Measurements from ENCODE around the gene ACOX1. TPM values are rescaled to one million over a fixed set of nuclear protein-coding genes. Genes with fewer than 3 reads are reported as not detected.

Gene ACOX1
- total RNA-seq, 4 donors from 2014 or later, result 37.0 to 254 (median 212) TPM

DNA sequence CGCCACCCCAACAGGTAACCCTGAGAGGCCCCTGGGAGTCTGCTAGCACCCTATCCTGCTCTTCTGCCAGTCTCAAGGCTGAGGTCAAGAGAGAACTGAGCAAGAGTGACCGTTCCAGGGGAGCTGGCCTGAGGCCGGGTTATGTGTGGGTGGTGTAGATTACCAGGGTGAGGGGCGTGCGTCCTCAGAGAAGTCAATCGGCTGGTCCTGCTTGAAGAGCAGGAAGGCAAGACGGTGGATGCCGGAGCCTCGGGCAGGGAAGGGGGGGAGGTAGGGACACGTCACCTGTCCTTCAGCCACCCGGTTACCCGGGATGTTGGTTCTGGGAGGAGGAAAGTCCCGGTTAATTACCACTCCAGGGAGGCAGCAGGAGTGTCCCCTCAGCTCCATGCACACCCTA is 79.6 kb downstream of the ACOX1 start:
- DNase-seq, result no peak
- WGBS, 2 donors (ENCODE audit: low coverage in 1 of 2), result 90 to 98% methylated on average over 5 to 13 of the region's 13 CpGs
- intact Hi-C loops (cut with DNase I; ENCODE audit: low total_unique reads), result no loop called here
- Histone ChIP-seq H3K27ac (no peak overlapping the region), H3K4me1 (peaks cover 28 to 36% (median 32%) of the 10 kb centered on the region in 4 donors), H3K4me3 (no peak overlapping the region), H3K27me3 (no peaks in the 10 kb centered on the region), H3K9me3 (no peaks in the 10 kb centered on the region), H3K36me3 (peaks cover 0 to 28% (median 2%) of the 10 kb centered on the region in 4 donors)
- TF ChIP-seq EP300 (IDR thresholded peaks at IDR 0.05; ENCODE audit: low read depth) (no peak), POLR2AphosphoS5 (IDR thresholded peaks at IDR 0.05) (no peak), POLR2A (IDR thresholded peaks at IDR 0.05) (no peak)
- TF ChIP-seq, protein P1, sequence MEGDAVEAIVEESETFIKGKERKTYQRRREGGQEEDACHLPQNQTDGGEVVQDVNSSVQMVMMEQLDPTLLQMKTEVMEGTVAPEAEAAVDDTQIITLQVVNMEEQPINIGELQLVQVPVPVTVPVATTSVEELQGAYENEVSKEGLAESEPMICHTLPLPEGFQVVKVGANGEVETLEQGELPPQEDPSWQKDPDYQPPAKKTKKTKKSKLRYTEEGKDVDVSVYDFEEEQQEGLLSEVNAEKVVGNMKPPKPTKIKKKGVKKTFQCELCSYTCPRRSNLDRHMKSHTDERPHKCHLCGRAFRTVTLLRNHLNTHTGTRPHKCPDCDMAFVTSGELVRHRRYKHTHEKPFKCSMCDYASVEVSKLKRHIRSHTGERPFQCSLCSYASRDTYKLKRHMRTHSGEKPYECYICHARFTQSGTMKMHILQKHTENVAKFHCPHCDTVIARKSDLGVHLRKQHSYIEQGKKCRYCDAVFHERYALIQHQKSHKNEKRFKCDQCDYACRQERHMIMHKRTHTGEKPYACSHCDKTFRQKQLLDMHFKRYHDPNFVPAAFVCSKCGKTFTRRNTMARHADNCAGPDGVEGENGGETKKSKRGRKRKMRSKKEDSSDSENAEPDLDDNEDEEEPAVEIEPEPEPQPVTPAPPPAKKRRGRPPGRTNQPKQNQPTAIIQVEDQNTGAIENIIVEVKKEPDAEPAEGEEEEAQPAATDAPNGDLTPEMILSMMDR (IDR thresholded peaks at IDR 0.05), result no peak
- in situ Hi-C loops (cut with MboI; ENCODE audit: low pct_ligation_motif_present in 1 of 4, low pct_unique_long_range_greater_than_20kb in 1 of 4, low sequenced_read_pairs in 3 of 4), result loop anchor here in 1 of 4 donors (25.0 kb wide), 1 partner anchor 137 kb away; the partner anchor contains the start of gene GALK1

DNA sequence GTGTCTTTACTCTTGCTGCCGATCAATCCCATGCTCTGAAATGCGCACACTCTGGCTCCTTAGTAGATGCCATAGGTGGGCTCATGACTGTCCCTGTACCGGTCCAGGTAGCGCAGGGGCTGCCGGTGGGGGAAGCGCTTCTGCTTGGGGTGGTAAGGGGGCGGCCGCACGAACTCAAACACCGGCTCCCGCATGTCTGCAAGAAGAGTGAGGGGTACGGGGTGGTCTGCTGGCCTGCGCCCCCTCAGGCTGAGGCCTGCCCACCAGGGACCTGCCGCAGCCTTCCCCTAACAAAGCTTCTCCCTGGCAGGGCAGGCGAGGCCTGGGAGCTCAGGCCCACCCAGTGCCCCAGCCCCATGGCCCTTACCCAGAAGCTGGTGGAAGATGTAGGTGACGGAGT is 80.2 kb downstream of the ACOX1 start:
- intact Hi-C loops (cut with DNase I; ENCODE audit: low total_unique reads), result no loop called here

DNA sequence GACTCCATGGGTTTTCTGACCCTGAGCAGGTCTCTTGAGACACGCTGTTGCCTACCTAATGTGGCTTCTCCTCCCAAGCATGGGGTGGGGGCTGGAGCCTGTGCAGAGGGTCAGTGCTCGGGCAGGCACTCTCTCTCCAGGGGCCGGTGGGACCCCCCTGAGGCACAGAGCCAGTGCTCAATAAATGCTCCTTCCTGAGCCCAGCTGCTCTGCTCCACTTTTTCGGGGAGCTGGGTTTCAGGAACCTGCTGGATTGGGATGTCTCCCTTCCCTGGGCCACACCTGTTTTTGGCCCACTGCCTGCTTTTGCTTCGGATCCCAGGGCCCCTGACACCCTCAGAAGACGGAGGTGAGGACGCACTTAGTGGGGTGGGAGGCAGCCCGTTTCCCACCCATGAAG is 80.9 kb downstream of the ACOX1 start:
- intact Hi-C loops (cut with DNase I; ENCODE audit: low total_unique reads) (no loop called here), in situ Hi-C loops (cut with MboI; ENCODE audit: low pct_ligation_motif_present in 1 of 4, low pct_unique_long_range_greater_than_20kb in 1 of 4, low sequenced_read_pairs in 3 of 4) (loop anchor here in 1 of 4 donors (25.0 kb wide), 1 partner anchor 136 kb away; the partner anchor contains the start of gene GALK1)
- peaks cover 0 to 28% (median 2%) of the 10 kb centered on the region in 4 donors for H3K36me3 ChIP-seq
- no peak for DNase-seq
- H3K27me3 ChIP-seq, result no peaks in the 10 kb centered on the region
- TF ChIP-seq EP300 (IDR thresholded peaks at IDR 0.05; ENCODE audit: low read depth) (no peak), POLR2A (IDR thresholded peaks at IDR 0.05) (no peak), POLR2AphosphoS5 (IDR thresholded peaks at IDR 0.05) (no peak)
- TF ChIP-seq, protein P1 (IDR thresholded peaks at IDR 0.05), result no peak
- H3K4me1 ChIP-seq, result peaks cover 21 to 26% (median 24%) of the 10 kb centered on the region in 4 donors
- no peak overlapping the region for H3K4me3 ChIP-seq
- WGBS, 2 donors (ENCODE audit: low coverage in 1 of 2), result 80 to 83% methylated on average over 4 to 7 of the region's 8 CpGs
- H3K27ac ChIP-seq, result peak overlapping the region; percentile 90 to 98 (median 97)
- H3K9me3 ChIP-seq, result no peaks in the 10 kb centered on the region

More for the DNA sequence above, 80.2 kb downstream of the ACOX1 start:
- TF ChIP-seq EP300 (IDR thresholded peaks at IDR 0.05; ENCODE audit: low read depth), result no peak
- H3K9me3 ChIP-seq, result no peaks in the 10 kb centered on the region
- in situ Hi-C loops (cut with MboI; ENCODE audit: low pct_ligation_motif_present in 1 of 4, low pct_unique_long_range_greater_than_20kb in 1 of 4, low sequenced_read_pairs in 3 of 4), result loop anchor here in 1 of 4 donors (25.0 kb wide), 1 partner anchor 136 kb away; the partner anchor contains the start of gene GALK1
- no peaks in the 10 kb centered on the region for H3K27me3 ChIP-seq
- 100% methylated on average over 12 of the region's 16 CpGs; no CpG with 5 or more reads in 1 of the 2 donors for WGBS, 2 donors (ENCODE audit: low coverage in 1 of 2)
- H3K36me3 ChIP-seq, result peaks cover 0 to 28% (median 2%) of the 10 kb centered on the region in 4 donors
- H3K4me1 ChIP-seq, result peaks cover 26 to 33% (median 31%) of the 10 kb centered on the region in 4 donors
- no peak for DNase-seq
- no peak overlapping the region for H3K27ac ChIP-seq
- H3K4me3 ChIP-seq, result no peak overlapping the region

DNA sequence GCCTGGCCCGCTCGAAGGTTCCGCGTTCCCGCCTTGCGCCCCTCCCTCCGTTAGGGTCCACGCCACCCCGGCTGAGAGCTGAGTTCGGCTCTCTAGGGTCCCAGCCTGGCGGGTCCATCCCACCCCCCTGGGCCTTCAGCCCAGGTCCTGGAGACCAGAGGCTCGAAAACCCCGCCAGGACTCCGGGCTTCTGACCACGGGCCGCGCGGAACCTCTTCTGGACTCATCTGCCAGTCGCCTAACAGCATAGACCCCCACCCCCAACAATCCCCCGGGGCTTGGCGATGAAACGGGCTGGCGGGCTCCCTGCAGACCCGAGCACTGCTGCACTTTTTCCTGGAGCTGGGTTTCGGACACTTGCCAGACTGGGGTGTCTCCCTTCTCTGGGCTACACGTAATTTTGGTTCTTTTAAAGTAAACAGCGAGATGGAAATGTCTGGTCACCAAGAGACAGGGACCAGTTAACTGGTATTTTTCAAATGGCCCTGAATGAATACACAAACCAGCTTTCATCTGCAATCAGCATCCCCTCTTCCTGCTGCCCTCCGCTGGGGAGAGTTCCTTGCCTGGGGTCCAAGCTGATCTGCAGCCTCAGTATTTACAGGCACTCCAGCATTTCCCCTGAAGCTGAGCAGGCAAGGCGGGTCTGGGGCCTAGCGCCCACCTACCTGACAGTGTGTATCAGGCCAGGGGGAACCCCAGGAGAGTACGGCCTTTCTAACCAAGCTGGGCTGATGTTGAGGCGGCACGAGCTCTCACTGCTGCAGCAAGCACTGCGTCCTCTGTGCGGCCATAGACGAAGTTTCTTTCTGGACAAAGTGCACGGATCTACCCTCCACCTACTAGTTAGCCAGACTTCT is 81.6 kb downstream of the ACOX1 start:
- intact Hi-C loops (cut with DNase I; ENCODE audit: low total_unique reads) (no loop called here), in situ Hi-C loops (cut with MboI; ENCODE audit: low pct_ligation_motif_present in 1 of 4, low pct_unique_long_range_greater_than_20kb in 1 of 4, low sequenced_read_pairs in 3 of 4) (loop anchor here in 1 of 4 donors (25.0 kb wide), 1 partner anchor 135 kb away; the partner anchor contains the start of gene GALK1)
- 64% methylated on average over 29 of the region's 37 CpGs; no CpG with 5 or more reads in 1 of the 2 donors for whole genome bisulfite sequencing, 2 donors (ENCODE audit: low coverage in 1 of 2)
- peak; percentile 34 for DNase-seq
- Histone ChIP-seq H3K27ac (peak overlapping the region; percentile 90 to 98 (median 97)), H3K9me3 (no peaks in the 10 kb centered on the region), H3K36me3 (peaks cover 0 to 22% (median 2%) of the 10 kb centered on the region in 4 donors), H3K4me3 (peak overlapping the region; percentile 70 to 96 (median 84)), H3K4me1 (peaks cover 21 to 26% (median 24%) of the 10 kb centered on the region in 4 donors), H3K27me3 (no peaks in the 10 kb centered on the region)
- no peak for TF ChIP-seq EP300 (IDR thresholded peaks at IDR 0.05; ENCODE audit: low read depth)

Data from transverse colon (tissue), 4 donors.